HG03095 (cell line): ENCODE results near the gene SLC9B1.
"Not testable (repeated sequence)": the region's sequence is repeated elsewhere in the genome, so short reads cannot be mapped to it uniquely, and the experiment has no call there.

Experiments
- ATAC-seq: cut with Tn5 transposase; IDR thresholded peaks from one replicate; pipeline ENCODE4 v1.9.1; 2021; ENCODE audit warnings: moderate library complexity; ENCODE audit not compliant: unreplicated experiment

The SLC9B1 gene

DNA sequence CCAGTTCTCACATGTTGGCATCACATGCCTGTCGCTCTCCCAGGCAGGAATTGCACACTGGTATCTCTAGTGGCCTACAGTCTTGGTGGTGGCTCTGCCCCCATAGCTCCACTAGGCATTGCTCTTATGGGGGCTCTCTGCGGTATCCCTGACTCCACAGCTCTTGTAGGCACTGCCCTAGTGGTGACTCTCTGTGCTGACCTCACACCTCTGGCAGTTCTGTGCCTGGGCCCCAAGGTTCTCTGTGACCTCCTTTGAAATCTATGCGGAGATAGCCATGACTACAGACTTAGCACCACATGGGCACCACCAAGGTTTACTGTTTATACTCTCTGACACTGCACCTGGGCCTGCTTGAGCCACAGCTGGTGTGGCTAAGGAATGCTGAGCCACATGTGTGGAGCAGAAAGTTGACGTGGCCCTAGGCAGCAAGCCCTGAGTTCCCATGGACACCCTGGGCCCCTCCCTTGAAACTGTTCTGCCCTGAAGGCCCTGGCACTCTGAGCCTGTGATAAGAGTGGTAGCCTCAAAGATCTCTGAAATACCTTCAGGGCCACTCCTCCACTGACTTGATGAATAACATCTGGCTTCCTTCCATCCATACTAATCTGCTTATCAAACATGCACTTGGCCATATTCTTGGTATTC is 8.0 kb downstream of the SLC9B1 start:
- ATAC-seq: no peak

DNA sequence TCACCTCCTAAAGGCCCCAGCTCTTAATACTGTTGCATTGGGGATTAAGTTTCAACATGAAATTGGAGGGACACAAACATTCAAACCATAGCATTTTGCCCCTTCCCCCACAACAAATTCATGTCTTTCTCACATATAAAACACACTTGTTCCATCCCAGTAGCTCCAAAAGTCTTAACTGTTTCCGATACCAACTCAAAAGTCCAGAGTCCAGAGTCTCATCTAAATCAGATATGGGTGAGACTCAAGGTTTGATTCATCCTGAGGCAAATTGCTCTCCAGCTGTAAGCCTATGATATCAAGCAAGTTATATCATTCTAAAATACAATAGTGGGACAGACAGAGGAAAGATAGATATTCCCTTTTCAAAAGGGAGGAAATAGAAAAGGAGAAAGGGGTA is 8.7 kb downstream of the SLC9B1 start:
- no peak for ATAC-seq

DNA sequence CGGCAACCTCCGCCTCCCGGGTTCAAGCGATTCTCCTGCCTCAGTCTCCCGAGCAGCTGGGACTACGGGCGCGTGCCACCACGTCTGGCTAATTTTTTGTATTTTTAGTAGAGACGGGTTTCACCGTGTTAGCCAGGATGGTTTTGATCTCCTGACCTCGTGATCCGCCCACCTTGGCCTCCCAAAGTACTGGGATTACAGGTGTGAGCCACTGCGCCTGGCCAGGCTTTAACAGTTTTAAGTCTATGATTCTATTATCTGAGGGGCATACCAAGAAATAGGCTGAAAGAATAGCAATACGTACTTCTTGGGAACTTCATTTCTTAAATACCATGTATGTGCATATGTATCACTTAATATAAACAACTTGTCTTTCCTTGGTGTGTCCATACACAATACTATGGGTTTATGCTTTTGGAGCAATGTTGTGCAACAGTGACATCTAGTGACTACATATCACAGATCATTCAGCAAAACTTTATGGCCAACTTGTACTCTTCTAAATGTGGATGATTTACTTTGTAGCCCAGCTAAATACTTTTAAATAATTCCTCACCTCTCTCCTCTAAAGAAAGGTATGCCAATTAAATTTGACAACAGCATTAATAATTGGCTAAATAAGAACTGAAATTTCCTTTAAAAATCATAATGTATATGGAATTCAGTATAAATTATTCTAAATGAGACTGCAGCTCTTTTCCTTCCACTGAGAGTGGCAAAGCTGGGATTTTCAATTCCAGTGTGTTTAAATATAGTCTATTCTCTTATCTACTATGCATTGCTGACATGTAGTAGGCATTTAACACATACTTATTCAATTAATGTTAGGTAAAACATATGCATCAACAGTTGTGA is 10.4 kb downstream of the SLC9B1 start:
- ATAC-seq: peak; percentile 76

DNA sequence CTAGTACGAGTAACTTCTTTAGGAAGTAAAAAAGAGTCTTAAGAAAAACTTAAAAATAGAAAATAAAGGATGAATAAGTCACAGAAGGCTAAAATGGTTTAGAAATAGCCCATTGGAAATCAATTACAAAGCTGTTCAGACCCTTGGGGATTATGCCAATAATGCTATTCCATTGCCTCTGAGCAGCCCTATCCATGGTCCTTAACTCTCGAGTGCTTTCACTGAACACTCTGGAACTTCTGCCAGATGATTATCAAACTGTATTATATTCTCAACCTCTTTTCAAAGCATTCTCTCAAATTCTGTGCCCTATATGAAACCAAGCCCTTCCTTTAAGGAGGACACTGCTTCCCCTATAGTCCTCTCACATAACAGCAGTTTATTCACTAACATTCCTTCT is 17.0 kb downstream of the SLC9B1 start:
- ATAC-seq: no peak

DNA sequence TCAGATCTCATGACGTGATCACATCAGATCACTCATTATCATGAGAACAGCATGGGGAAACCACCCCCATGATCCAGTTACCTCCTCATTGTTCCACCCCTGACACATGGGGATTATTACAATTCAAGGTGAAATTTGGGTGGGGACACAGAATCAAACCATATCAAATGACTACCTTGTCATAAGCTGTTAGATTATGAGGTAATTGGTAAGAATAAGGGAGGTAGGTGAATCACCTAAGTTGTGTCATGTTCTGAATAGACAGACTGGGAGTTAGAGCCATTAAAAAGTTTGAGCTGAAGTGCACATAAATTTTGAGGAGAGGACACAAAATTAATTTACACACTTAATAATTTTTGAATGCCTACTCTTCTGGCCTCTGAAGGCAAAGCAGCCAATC is 24.7 kb downstream of the SLC9B1 start:
- ATAC-seq: no peak

DNA sequence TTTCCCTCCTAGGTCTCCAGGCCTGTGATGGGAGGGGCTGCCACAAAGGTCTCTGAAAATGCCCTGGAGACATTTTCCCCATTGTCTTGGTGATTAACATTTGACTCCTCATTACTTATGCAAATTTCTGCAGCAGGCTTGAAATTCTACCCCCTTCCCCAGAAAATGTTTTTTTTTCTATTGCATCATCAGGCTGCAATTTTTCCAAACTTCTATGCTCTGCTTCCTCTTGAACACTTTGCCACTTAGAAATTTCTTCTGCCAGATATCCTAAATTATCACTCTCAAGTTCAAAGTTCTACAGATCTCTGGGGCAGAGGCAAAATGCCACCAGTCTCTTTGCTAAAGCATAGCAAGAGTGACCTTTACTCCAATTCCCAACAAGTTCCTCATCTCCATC is 25.5 kb downstream of the SLC9B1 start:
- not testable (repeated sequence) for ATAC-seq

DNA sequence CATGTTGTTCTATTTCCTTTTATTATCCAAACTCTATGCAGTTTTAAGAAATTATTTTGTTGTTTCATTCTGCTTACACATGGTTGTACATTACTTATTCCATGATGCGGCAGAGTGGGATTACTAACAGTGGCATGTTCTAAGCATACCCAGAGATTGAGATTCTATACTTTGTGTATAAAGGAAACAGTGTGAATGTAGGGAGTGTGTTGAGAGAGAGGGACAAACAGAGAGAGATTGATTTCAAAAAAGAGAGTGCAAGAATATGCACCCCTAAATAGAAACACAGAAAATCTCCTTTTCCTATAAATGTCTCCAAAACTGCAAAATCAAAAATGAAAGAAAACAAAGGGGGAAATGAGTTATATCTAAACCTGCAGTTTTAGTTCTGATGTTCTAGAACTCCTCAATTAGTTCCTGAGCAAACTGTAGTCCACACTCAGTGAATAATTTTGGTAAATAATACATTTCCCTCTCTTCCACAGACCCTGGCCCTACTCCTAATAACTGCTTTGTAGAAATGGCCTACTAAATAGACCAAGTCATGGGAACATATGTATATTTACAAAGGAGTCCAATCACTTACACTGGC is 31.0 kb downstream of the SLC9B1 start:
- no peak for ATAC-seq

DNA sequence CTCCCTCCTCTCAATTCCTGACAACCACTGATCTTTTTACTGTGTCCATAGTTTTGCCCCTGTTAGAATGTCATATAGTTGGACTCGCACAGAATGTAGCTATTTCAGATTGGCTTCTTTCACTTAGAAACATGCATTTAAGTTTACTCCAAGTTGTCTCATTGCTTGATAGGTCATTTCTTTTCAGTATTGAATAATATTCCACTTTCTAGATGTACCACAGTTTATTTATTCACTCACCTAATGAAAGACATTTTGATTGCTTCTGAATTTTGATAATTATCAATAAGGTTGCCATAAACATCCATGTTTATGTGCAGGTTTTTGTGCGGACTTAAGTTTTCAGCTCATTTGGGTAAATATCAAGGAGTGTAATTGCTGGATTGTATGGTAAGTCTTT is 38.5 kb downstream of the SLC9B1 start:
- no peak for ATAC-seq

DNA sequence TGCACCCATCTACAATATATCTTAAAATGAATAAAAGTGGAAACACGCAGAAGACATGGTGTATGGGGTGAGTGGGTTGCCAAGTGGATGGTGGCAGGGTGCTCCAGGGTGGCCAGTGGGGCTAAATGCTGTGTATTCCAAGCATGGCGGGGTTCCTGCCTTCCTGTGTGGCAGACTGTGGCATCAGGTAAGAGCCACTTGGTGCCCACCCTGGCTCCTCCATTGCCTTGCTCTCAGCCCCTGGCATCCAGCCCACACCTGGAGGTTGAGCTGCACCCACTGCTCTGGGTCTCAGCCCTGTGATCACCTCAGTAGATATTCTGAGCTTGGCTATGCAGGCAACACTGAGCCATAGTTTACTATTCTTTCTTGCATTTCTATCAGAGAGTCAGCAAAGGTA is 57.7 kb downstream of the SLC9B1 start:
- not testable (repeated sequence) for ATAC-seq

DNA sequence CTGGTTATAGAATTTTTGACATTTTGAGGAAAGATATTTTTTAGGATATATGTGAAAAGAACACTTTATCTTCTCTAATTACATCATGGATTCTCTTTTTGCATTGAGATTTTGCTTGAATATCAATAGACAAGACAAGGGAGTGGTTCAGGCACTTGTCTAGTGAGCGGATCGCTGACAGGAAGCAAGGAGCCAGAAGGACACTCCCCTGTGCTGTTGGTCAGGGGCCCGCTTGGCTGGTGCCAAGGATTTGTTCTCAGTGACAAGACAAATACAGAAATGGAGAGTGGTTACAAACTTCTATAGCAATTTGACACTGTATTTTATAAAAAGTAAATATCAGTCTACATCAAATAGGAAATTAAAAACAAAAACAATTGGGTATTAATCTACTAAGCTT is 60.0 kb downstream of the SLC9B1 start:
- no peak for ATAC-seq

DNA sequence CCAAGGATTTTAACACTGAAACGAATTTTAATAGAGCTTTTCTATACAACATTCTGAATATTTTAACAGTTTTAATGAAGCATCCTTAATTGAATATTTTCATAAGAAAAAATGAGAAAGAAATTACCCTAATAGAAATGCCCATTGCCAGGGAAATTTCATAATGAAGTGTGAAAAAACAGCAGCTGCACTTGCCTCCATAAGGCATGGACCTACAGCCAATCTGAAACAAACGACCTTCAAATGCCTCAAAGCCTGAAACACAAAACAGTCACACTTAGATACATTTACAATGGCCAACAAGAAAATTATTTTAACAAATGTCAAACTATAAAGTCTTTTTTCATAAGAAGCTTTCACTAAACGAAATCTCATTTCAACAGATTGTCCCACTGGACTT is 74.4 kb downstream of the SLC9B1 start:
- ATAC-seq: no peak

DNA sequence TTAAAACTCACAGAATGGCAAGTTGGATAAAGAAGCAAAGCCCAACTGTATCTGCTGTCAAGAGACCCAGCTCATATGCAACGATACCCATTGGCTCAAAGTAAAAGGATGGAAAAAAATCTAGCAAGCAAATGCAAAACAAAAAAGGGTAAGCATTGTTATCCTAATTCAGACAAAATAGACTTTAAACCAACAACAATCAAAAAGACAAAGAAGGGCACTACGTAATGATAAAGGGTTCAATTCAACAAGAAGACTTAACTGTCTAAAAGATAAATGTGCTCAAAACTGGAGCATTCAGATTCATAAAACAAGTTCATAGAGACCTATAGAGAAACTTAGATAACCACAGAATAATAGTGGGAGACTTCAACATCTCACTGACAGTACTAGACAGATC is 81.4 kb downstream of the SLC9B1 start:
- ATAC-seq: not testable (repeated sequence)

DNA sequence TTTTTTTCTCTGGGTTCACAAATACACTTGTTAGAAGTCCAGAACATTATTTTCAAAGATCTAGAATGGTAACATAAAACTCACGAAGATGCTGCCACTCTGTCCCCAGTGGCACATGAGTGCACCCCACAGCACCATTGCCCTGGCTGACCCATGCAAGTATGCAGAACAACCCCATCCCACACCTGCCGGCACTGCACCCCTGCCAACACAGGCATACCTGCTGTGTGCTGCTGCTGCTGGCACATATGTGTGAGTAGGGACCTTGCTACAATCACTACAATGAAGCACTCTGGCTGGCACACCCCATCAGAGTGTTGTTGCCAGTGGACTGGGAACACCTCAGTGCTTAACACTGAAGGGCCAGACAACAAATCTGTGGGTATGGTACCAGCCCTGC is 83.8 kb downstream of the SLC9B1 start:
- no peak for ATAC-seq

DNA sequence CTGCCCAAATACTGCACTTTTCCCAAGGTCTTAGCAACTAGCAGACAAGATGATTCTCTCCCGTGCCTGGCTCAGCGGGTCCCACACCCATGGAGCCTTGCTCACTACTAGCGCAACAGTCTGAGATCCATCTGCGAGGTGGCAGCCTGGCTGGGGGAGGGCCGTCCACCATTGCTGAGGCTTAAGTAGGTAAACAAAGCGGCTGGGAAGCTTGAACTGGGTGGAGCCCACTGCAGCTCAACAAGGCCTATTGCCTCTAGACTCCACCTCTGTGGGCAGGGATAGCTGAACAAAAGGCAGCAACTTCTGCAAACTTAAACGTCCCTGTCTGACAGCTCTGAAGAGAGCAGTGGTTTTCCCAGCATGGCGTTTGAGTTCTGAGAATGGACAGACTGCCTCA is 99.8 kb downstream of the SLC9B1 start:
- not testable (repeated sequence) for ATAC-seq

DNA sequence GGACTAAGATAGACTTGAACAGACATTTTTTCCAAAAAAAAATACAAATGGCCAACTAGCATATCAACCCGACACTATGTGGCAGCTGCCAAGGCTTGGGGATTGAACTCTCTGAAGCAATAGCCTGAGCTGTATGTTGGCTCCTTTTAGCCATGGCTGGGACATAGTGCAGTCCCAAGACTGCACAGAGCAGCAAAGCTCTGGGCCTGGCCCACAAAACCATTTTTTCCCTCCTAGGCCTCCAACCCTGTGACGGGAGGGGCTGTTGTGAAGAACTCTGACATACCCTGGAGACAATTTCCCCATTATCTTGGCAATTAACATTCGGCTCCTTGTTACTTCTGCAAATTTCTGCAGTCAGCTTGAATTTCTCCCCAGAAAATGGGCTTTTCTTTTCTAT is 100.6 kb downstream of the SLC9B1 start:
- ATAC-seq: no peak

DNA sequence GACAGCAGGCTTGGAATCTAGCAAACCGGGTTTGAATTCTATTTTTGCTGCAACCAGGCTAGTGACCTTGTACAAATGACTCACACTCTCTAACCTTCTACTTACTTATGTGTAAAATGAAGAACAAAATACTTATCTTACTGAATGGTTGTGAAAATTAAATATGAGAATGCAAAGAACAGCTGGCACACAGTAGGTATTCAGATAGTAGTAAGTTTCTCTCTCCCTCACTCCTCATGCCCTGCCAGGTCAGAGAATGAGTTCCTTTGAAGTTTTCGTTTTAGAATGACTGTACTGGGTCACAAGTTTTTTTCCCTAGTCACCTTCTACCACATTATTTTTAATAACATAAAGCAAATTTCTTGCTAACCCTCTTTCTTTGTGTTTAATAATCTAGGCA is 117.7 kb downstream of the SLC9B1 start:
- ATAC-seq: no peak

DNA sequence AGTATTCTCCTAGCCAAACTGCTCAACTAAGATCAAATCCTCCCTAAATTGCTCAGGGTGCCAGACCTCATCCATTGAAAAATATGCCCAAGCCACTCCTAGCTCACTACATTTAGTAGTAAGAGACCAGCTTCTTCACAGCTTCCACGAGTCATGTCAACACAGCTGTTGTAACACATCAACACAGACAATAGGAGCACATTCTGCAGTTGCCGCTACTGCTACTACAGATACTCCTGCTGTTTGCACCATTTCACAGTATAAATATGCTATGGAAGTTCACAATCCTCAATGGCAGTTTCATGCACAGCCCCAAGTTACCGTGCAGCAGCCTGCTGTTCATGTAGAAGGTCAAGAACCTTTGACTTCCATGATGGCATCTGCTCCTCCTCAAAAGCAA is 121.9 kb downstream of the SLC9B1 start:
- not testable (repeated sequence) for ATAC-seq

DNA sequence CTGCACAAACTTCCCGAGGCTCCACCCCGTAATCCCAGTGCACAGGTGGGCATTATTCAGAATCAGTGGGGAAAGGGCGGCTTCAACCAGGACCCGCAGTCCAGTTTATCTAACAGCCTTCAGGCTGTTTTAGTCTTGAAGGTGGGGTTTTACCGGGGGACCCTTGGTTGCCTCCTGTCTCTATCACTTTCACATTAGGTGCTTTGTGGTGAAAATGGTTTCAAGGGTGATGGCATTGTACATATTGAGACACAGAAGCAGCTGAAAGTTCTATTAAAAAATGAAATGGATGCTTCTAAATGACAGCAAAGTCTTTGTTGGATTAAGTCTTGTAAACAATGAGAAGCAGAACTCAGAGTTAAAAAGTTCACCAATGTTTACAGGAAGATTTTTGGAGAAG is 123.0 kb downstream of the SLC9B1 start:
- ATAC-seq: not testable (repeated sequence)

DNA sequence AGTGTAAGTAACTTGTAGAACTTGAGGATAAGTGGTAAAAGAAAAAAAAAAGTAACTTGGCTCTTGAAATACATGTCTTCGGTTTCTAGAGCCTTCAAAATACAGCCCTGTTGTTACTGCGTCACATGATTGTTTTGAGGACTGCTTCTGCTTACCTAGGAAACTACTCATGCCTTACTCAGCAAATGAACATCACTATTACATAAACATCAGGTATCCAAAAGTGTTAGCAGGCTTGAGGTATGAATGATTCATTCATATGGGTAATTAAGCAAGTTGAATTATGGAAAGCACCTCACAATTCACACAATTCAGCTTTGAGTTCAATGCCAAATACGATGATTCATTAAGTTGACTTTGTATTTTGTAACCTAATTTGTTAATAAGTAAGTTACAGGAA is 129.6 kb downstream of the SLC9B1 start:
- not testable (repeated sequence) for ATAC-seq

DNA sequence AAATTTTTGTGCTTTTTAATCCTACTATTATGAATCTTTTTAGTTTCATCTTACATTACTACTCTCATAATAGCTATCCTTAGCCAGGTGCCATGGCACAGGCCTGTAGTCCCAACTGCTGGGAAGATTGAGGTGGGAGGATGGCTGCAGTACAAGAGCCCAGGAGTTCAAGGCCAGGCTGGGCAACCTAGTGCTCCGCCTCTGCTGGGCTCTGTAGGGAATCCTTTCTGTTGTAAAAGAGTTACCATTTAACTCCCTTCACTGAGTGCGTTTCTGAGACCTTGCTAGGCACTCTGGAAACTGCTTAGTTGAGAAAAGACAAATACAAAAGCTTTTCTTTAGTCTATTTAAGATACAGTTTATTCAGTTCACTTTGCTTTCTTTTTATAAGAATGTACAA is 130.9 kb downstream of the SLC9B1 start:
- ATAC-seq: not testable (repeated sequence)

DNA sequence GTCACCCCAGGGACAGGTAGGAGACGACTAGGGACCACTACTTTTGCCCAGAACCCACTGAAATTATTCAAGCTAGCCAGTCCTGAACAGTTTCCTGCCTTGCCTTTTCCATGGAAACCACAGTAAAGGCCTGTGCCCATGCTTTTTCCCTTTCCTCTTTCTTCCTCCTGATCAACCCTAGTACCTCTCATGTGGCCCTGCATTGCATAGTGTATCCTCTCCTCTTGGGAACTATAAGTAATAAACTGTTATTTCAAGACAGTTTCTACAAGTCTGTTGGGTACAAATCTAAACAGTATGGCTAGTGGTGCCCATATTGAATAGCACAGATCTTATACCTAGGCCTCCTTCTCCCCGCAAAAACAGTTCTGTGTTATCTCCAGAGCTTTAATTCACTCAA is 136.2 kb downstream of the SLC9B1 start:
- ATAC-seq: no peak

DNA sequence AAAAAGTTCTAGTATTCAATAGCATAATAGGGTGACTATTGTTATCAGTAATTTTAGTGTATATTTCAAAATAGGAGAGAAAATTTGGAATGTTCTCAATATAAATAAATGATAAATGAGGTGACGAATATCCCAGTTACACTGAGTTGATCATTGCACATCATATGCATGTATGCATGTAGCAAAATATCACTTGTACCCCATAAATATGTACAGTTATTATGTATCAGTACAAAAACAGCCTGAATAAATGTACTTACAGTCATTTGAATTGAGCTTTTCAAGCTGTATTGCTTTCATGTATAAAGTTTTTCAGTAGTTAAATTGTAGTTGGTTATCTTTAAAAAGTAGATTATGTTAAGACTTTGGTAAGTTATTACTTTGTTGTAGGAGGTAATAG is 138.2 kb downstream of the SLC9B1 start:
- ATAC-seq: no peak
